ENCODE measurements around the gene CEL.
"Not testable (repeated sequence)": the region's sequence is repeated elsewhere in the genome, so short reads cannot be mapped to it uniquely, and the experiment has no call there.

The CEL gene

DNA sequence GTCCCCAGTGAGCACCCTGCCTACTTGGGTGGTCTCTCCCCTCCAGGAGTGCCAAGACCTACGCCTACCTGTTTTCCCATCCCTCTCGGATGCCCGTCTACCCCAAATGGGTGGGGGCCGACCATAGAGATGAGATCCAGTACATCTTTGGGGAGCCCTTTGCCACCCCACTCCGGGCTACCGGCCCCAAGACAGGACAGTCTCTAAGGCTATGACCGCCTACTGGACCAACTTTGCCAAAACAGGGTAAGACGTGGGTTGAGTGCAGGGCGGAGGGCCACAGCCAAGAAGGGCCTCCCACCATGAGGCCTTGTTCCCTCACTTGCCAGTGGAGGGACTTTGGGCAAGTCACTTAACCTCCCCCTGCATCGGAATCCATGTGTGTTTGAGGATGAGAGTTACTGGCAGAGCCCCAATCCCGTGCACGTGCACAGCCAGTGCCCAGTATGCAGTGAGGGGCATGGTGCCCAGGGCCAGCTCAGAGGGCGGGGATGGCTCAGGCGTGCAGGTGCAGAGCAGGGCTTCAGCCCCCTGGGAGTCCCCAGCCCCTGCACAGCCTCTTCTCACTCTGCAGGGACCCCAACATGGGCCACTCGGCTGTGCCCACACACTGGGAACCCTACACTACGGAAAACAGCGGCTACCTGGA, 24.6 kb downstream of the CEL start:
- DNase-seq (ENCODE audit: low read depth in 2 of 2) = not testable (repeated sequence)

DNA sequence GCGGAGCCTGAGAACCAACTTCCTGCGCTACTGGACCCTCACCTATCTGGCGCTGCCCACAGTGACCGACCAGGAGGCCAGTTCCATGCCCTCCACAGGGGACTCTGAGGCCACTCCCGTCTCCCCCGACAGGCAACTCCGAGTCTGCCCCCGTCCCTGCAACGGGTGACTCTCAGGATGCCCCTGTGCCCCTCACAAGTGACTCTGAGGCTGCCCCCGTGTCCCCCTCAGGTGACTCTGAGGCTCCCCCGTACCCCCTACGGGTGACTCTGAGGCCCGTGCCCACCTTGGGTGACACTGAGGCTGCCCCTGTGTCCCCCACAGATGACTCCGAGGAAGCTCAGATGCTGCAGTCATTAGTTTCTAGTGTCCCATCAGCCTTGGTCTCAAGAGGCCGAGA, 25.1 kb downstream of the CEL start:
- DNase-seq (ENCODE audit: low read depth in 2 of 2) = no peak

DNA sequence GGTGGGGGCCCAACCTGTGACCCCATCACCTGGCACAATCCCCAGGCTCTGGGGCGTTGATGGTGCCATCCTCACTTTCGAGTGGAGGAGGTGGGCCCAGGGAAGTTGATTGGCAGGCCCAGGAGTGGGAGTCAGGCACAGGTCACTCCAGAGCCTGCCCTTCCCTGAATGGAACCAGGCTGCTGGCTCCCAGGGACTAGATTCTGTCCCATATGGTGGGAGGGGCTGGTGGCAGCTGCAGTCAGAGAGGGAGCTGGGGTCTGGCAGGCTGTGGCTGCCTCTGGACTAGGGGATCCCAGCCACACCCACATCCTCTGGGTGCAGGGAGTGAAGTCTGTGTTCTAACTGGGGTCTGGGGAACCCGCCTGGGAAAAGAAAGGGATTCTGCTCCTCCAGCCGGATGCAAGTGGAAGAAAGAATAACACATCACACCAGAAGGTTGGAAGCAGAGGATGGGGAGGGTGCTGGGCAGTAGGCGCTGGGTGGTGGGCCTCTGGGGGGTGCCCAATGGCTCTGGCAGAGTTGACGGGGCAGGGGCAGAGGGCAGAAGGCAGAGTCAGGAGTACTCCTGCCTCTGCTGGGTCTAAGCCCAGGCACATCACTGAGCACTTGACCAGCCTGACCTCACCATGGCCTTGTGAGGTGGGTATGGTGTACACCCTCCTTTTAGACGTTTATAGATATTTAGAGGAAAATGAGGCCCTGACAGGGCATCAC, 25.8 kb downstream of the CEL start:
- no peak for DNase-seq (ENCODE audit: low read depth in 2 of 2)

DNA sequence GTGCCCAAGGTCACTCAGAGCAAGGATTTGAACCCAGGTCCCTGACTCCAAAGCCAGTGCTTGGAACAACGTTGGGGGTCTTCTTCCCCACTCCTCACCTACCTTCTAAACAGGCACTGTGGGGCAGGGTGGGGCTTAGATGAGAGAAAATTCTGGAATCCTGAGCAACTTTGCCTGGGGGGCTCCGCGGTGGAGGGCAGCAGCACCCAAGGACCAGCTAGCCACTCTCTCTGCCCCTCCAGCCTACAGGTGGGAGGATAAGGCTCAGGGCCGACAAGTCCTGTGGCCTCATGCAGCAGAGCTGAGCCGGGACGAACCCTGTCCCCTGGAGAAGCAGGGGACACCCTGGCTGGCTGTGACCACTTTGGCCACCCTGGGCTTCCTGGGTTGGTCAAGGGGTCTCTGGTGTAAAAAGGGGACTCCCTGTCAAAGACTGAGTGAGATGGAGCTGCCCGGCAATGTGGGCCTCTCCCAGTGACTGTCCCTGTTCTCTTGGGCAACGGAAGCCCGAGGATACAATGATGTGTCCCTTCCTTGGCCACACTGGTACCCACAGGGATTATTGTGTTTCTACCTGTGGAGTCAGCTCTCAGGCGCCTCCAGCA, 26.5 kb downstream of the CEL start:
- DNase-seq (ENCODE audit: low read depth in 2 of 2) = no peak

DNA sequence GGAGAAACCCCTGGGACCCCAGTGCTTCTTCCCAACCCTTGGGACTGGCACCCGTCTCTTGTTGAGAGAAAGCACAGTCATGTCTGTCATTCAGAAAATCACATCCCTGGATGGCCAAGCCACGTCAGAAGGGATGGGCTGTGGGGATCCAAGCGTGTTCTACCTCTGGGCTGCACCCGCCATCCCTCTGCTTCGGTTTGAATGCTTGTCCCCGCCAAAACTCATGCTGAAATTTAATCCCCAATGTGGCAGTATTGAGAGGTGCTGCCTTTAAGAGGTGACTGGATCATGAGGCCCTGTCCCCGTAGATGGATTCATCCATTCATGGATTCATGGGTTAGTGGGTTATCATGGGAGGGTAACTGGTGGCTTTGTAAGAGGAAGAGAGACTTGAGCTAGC, 27.0 kb downstream of the CEL start:
- DNase-seq (ENCODE audit: low read depth in 2 of 2) = no peak

DNA sequence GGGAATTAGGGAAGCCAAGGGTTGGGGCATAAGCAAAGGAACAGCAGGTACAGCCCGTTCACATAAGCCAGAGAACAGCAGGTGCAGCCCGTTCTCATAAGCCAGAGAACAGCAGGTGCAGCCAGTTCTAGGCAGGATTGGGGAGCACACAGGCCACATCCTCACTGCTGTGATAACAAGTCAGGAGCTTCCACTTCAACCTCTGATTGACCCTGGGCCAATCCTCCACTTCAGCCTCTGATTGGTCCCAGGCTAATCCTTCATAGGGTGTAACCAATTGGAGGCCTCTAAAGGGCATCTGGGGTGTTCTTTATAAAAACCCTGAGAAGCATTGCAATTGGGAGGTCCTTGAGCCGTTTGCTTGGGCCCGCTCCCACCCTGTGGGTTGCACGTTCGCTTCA, 27.5 kb downstream of the CEL start:
- DNase-seq (ENCODE audit: low read depth in 2 of 2) = no peak

DNA sequence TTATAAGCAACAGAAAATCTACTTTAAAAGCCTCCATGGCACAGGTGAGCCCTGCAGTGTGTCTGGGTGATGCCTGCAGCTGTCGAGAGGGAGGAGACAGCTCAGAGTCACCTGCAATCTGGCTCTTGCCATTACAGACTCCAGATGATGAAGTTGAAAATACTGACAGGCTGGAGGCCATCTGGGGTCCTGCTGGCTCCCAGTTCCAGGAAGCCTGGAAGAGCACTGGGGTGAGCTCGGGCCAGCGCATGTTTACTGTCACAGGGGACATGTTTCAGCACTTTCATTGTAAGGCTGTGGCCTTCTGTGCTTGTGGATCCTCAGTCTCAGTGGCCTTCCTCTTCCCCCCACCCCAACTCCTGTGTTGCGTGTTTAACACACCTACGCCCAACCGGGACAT, 28.4 kb downstream of the CEL start:
- DNase-seq (ENCODE audit: low read depth in 2 of 2) = no peak

DNA sequence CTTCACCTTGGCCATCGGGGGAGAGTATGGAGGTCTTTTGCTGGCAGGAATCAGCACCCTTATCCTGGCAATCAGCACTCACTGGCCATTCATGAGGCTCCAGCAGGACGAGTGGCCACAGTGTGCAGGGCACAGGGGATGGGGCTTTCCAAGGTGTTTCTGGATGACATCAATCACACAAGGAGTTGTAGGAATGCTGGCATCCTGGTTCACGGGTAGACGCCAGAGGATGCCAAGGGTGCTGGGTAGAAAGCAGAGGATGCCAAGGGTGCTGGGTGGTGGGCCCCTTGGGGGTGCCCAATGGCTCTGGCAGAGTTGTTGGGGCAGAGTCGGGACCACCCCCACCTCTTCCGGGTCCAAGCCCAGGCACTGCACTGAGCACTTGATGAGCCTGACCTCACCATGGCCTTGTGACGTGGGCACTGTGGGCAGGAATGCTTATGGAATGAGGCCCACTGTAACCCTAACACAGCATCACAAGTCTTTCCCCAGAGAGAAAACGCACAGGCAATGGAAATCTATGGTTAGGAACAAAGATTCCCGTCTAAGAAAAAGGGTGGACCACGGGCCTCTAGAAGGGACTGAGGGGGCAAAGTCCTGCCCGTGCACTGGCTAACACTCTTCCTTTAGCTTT, 29.1 kb downstream of the CEL start:
- DNase-seq (ENCODE audit: low read depth in 2 of 2) = no peak

DNA sequence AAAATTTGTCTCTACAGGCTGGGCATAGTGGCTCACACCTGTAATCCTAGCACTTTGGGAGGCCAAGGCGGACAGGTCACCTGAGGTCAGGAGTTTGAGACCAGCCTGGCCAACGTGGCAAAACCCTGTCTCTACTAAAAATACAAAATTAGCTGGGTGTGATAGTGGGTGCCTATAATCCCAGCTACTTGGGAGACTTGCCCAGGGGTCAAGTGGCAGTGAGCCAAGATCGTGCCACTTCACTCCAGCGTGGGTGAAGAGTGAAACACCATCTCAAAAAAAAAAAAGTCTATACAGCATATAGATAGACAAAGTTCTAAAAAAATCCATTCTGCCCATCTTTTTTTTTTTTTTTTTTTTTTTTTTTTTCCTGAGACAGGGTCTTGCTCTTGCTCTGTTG, 32.6 kb downstream of the CEL start:
- DNase-seq (ENCODE audit: low read depth in 2 of 2) = not testable (repeated sequence)

DNA sequence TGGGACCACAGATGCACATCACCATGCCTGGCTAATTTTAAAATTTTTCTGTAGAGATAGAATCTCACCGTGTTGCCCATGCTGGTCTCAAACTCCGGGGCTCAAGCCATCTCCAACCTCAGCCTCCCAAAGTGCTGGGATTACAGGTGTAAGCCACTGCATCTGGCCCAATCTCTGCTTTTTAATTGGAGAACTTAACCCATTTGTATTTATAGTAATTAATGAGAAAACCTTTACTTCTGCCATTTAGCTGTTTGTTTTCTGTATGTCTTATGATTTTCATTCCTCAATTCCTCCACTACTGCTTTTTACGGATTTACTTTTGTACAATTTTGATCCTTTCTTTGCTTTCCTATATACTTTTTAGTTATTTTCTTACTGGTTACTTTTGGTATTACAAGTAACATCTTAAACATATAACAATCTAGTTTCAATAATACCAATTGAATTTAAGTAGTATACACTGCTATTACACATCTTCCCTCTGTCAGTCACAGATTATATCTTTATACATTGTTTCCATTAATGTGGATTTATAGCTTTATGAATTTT, 33.1 kb downstream of the CEL start:
- DNase-seq (ENCODE audit: low read depth in 2 of 2) = no peak

DNA sequence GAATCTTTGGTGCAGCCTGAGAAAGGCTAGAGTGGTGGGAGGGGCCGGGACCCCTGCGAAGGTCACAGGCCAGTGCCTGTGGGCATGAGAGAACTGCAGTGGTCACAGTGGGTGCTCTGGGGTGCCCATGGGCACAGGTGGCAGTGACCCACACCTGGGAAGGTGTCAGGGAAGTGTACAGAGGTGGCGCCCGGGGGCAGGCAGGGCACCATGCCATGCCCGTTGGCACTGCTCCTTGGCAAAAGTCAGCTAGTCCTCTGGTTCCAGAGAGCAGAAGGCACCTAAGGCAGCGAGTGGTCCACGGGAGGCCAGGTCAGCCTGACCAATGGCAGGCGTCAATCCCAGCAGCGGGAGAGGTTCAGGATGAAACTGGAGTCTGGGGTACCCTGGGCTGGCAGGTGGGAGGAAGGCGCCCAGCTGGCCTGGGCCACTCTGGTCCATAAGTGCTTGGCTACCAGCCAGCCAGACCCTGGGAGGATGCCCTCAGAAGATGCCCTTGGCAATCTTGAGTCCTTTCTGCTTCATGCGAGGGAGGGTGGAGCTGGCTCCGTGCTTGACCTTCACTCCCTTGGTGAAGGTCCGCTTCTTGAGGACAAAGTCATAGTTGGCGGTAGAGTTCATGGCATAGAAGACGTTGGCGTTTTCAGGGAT, 36.4 kb downstream of the CEL start:
- no peak for DNase-seq (ENCODE audit: low read depth in 2 of 2)

DNA sequence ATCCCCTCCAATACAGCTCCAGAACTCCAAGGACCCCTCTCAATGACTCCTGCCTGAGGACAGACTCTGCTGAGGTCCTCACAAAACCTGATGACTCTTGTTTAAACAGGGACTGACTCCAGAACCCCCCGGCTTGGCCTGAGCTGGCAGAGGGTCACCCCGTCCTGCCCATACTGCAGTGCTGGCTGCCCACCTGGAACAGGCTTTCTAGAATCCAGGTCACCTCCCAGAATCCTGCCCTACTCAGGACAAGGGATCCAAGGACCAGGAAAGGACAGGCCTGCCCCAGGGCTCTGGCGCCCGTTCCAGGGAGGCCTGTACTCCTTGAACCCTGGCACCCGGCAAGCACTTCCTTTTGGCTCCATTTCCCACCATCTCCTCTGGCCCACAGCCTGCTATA, 37.1 kb downstream of the CEL start:
- DNase-seq (ENCODE audit: low read depth in 2 of 2) = no peak

DNA sequence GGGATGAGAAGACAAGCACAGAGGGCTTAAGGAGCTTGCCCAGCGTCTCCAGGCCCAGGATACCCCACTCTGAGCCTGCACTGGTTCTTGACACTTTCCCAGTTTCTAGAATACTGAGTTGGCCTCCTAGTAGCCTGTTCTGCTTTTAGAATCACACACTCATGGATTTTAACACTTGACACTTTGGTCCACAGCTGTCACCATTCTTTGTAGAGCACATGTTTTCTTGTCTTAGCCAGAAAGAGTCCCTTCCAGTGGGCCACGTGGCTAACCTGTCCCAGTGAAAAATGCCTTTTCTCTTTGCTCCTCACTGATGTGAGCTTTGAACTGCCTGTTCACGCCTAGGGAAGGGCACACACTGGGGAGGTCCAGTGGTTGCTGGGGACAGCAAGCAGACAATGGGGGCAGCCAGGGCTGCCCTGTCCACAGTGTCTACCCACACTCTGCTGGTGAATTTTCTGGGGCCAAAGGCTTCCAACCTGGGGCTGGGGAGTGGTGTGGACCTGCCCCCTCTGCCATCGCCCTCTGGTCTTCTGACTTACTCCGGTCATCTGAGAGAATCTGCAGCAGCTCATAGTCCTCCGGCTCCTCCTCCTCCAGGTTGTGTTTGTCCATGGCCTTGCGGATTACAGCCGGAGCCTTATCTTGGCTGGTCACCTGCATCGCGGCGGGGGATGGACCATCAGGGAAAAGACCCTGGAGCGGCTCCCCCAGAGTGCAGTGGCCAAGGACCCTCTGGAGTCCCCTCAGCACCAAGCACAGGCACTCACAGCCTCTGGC, 38.1 kb downstream of the CEL start:
- DNase-seq (ENCODE audit: low read depth in 2 of 2) = no peak

DNA sequence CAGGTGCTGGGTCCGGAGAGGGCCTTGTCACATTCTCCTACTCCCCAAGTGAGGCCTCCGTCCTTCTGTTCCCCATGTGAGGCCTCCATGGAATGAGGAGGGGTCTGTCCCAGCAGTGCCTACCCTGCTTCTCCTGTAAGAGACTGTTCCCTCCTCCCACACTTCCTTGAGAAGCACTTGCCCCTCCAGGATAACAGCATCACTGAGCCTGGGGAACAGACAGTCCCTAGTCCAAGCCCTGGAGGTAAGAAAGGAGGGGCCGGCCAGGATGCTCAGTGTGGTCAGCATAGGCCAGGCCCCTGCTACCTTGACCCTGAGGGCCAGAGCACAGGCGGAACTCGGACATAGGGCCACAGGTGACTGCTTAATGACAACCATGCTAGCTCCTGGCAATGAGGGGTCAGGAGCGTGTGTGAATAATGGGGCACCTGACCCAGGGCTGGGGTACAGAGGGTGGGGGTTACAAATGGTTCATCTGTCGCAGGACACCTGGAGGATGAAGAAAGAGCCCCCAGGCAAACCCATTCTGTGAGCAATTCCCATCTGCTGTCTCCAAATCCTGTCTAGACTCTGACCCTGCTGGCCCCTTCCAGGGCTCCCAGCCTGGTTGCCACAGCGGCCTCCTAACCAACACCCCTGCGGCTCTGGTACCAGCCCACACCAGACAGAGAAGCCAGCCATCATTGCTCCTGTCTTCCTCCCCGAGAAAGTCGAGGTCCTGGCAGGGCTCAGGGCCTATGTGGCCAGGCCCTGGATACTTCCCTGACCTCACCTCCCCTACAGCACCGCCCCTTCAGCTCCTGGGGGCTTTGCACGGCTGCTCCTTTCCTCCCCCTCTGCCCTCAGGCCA, 39.0 kb downstream of the CEL start:
- no peak for DNase-seq (ENCODE audit: low read depth in 2 of 2)

DNA sequence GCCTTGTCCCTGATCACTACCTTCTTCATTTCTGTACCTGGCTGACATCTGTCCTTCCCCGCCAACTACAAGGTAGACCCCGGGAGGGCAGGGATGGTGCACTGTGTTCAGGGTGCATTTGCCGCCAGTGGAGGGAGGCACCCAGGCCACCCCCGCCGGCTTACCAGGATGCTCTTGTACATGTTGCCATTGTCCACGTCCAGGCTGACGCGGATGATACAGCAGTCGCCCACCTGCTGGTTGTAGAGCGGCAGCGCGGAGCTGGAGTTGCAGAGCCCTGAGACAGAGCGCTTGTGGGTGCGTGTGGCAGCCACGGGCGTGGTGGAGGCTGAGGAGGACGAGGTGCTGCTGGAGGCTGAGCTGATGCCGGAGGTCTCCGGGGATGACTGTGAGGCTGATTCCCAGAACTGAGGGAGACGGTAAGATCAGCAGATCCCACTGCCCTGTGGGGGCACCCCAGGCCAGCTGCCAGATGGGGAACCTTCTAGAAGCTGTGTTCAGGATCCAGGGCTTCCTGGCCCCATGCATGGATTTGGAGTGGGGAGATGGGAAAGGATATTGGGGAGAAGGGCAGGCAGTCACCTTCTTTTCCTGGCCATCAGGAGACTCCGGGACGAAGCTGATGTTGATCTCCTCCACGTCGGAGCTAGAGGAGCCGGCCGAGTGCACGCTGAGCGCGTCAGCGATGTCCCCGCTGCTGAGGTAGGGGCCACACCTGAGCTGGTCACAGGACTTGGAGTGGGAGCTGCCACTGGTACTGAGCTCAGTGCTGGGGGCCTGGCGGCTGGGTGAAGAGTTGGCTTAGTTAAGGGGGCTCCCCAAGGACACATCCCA, 39.8 kb downstream of the CEL start:
- no peak for DNase-seq (ENCODE audit: low read depth in 2 of 2)

DNA sequence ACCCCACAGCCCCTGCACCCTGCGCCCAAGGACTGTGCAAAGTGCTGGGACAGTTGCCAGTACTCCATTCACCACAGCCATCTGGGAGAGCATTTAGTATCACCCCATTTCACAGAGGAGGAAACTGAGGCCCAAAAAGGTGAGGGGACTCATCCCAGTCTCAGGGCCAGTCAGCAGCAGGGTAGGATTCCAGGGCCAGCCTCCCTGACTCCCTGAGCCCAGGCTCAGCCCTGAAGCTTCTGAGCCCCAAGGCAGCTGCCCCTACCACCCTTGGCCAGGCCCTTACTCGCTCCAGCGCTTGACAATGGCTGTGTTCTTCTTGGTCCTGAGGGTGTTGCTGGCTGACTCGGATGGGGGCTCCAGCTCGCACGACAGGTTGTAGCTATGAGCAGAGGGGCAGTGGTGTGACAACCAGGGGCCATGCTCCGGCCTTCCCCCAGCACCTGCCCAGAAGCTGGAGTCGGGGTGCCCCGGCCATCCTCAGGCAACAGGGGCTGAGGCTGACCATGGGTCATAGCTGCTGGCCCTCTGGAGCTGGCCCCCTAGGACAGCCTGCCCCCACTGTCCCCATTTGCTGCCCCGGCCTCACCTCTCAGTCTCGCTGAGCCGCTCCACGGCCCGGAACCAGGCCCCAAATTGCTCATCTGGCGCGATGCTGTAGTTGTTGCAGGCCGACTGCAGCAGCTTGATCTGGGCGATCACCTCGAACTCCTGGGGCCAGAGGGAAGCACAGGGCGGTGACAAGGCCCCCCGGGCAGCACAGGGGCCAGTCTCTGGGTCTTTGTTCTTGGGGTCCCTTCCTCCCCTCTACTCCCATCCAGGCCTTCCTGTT, 40.6 kb downstream of the CEL start:
- DNase-seq (ENCODE audit: low read depth in 2 of 2) = no peak

DNA sequence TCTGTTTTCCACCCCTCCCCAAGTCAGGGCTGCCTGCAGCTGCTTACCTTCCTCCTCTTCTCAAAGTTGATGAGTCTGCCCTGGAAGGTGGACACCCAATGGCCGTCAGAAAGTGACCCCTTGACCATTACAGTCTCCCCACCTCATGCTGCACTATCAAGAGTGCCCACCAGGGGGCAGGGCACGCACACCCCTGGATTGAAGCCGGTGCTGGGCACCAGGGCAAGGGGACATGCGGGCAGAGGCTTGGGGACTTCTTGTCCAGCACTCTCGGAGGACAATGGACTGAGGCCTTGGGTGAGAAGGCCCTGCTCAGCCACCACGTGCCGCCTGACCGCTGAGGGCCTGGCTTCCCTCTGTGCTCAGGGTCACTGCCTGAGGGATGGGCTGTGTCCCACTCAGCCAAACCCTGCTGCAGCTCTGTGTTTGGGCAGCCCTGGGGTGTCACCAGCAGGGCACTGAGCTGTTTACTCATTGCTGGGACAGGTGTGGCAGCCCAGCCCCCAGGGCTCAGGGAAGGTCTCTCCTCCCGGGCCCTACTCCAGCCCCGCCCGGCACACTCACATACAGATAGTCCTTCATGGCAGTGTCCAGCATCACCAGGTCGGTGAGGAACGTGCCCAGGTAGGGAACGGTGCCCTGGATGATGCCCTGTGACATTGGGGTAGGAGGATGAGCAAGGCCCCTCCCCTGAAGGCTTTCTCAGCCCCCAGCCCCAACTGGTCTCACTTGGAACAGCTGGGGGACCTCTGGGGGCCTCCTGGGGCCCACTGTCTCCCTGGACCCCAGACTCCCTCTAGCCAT, 41.6 kb downstream of the CEL start:
- DNase-seq (ENCODE audit: low read depth in 2 of 2) = no peak
